HG02885 (cell line): ENCODE results near the gene MYO9A.
"Not testable (repeated sequence)": the region's sequence is repeated elsewhere in the genome, so short reads cannot be mapped to it uniquely, and the experiment has no call there.

Source experiments
- ATAC-seq: cut with Tn5 transposase; IDR thresholded peaks from one replicate; pipeline ENCODE4 v1.9.1; 2021; ENCODE audit warnings: mild to moderate bottlenecking; ENCODE audit not compliant: unreplicated experiment, poor library complexity

The MYO9A gene

GRCh38 chr15:72092691-72093090, 25.3 kb downstream of the MYO9A start:
- no peak for ATAC-seq

DNA sequence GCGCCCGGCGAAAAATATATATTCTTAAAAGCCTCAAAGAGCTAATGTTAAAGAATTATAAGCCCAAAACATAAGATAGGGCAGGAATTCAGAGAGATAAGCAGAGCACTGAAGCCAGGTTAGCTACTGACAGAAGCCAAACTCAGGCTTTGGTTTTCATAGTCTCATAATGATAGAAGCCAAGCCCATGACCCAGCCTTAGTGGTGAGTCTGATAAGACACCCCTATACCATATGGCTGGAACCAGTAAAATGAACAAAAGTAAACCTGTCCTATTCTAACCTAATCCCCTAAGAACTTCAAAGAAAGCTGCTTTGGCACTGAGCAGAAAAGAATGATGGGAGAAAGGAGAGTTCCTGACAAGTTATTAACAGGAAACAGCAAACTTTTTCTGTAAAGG, 25.9 kb downstream of the MYO9A start:
- no peak for ATAC-seq

- ATAC-seq: no peak
Measured at GRCh38 chr15:72086920-72087648, 30.9 kb downstream of the MYO9A start.

DNA sequence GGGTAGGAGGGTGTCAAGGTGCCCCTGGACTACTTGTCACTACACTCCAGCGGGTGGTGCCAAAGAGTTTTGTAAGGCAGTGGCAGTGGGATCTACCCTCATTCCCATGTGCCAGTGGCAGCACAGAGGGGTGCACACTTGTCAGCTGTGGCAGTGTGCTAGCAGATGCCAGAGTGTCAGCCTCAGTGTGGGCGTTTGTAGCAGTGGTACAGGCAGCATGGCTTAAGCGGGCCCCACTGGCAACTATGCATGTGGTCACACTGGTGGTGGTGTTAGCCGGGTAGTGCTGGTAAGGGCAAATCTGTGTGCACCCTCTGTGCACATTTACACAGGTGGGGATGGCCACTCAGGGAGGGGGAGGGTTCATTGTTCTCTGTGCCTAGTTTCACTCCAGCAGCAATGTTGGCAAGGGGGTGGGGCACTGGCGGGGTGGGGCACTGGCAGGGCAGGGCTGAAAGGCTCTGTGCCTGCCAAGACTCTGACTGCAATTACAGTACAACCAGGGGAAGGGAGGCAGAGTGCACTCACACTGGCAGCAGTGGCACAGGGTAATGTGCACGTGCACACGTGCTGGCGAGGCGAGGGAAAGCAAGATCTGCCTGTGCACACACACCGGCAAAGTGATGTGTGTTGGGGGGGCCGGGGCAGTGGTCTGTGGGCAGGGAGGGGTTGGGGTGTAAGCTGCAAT, 31.8 kb downstream of the MYO9A start:
- ATAC-seq: no peak

GRCh38 chr15:72082176-72082575, 35.8 kb downstream of the MYO9A start:
- ATAC-seq: no peak

- peak; percentile 64 for ATAC-seq
Measured at GRCh38 chr15:72078887-72079286, 39.1 kb downstream of the MYO9A start.

DNA sequence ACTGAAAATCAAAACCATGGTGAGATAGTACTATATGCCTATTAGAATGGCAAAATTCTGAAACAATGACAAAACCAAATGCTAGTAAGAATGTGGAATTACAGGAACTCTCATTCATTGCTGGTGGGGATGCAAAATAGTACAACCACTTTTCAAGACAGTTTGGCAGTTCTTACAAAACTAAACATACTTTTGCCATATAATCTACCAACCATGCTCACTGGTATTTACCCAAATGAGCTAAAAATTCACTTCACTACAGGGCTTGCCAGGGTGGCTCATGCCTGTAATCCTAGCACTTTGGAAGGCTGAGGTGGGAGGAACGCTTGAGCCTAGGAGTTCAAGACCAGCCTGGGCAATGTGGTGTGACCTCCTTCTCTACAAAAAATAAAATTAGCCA, 40.0 kb downstream of the MYO9A start:
- ATAC-seq: no peak

- ATAC-seq: no peak
Measured at GRCh38 chr15:72074335-72075060, 43.5 kb downstream of the MYO9A start.

- not testable (repeated sequence) for ATAC-seq
Measured at GRCh38 chr15:72071448-72071825, 46.5 kb downstream of the MYO9A start.

DNA sequence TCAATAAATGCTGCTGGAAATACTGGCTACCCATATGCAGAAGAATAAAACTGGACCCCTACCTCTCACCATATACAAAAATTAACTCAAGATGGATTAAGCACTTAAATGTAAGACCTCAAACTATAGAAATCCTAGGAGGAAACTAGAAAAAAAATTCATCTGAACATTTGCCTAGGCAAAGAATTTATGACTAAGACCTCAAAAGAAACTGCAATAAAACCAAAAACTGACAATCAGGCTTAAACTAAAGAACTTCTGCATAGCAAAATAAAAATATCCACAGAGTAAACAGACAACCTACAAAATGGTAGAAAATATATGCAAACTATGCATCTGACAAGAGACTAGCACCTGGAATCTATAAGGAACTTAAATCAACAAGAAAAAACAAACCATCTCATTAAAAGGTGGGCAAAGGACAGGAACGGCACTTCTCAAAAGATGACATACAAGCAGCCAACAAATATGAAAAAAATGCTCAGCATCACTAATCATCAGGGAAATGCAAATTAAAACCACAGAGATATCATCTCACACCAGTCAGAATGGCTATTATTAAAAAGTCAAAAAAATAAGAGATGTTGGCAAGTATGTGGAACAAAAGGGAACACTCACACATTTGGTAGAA, 47.0 kb downstream of the MYO9A start:
- ATAC-seq: no peak

- ATAC-seq: no peak
Measured at GRCh38 chr15:72068856-72069255, 49.1 kb downstream of the MYO9A start.

DNA sequence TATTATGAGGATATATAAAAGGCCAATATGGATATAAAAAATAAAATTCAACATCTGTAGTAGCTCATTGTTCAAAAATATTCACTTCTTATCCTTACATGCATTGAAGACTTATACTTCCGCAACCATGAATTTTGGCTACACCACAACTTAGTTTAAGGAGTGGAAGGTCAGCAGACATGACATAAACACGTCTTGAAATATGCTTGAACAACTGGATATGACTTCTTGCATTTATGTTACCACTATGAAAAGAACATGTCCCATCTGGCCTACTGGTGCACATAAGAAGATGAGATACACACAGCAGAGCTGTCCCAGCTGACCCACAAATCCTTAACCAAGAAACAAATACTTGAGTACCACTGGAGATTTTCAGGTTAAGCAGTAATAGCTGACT, 52.1 kb downstream of the MYO9A start:
- ATAC-seq: no peak

DNA sequence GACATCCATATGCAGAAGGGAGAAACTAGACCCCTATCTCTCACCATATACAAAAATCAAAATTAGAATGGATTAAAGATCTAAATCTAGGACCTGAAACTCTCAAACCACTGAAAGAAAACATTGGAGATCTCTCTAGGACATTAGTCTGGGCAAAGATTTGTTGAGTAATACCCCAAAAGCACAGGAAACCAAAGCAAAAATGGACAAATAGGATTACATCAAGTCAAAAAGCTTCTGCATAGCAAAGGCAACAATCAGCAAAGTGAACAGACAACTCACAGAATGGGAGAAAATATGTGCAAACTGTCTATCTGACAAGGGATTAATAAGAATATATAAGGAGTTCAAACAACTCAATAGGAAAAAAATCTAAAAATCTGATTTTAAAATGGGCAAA, 54.8 kb downstream of the MYO9A start:
- ATAC-seq: no peak

DNA sequence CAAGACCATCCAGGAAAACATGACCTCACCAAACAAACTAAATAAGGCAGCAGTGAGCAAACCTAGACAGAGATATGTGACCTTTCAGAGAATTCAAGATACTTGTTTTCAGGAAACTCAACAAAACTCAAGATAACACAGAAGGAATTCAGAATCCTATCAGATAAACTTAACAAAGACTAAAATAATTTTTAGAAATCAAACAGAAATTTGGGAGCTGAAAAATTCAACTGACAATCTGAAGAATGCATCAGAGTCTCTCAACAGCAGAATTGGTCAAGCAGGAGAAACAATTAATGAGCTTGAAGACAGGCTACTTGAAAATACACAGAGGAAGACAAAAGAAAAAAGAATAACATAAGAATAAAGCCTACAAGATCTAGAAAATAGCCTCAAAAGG, 55.6 kb downstream of the MYO9A start:
- no peak for ATAC-seq

- ATAC-seq: no peak
Measured at GRCh38 chr15:72060687-72061250, 57.2 kb downstream of the MYO9A start.

DNA sequence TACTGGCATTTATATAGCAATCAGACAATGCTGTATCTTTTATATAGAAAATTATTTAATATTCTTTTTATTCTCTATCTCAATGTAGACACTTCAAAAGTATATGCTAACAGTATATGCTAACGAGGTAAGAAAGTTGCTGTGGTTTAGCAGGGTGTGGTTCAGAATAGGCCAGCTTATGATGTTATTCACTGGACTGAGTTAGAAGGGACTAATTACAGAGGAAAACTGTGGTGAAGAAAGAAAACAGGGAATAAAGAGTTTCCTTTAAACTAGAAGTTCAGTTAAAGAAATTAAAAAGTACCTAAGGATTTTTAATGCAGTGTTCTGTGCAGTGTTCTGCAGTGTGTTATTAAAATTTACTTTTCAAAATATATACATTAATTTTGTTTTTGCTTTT, 59.4 kb downstream of the MYO9A start:
- no peak for ATAC-seq

GRCh38 chr15:72057548-72058091, 60.3 kb downstream of the MYO9A start:
- no peak for ATAC-seq

- ATAC-seq: not testable (repeated sequence)
Measured at GRCh38 chr15:72056217-72056616, 61.7 kb downstream of the MYO9A start.

- ATAC-seq: not testable (repeated sequence)
Measured at GRCh38 chr15:72053297-72053696, 64.7 kb downstream of the MYO9A start.

GRCh38 chr15:72050700-72051099, 67.2 kb downstream of the MYO9A start:
- ATAC-seq: no peak
